Neural cell (in vitro differentiated cells): ENCODE measurements around the gene KRT7.

Source experiments
- EP300 ChIP-seq: fragments of 450-650 bp; conservative IDR thresholded peaks from 2 replicates; pipeline ENCODE4 v1.6.1; 2014; ENCODE audit warnings: antibody characterized with exemption, mild to moderate bottlenecking, moderate library complexity; ENCODE audit not compliant: poor library complexity, severe bottlenecking
- POLR2AphosphoS5 ChIP-seq: IDR thresholded peaks from 2 replicates; pipeline ENCODE4 v1.6.1; 2012
- RAD21 ChIP-seq: fragments of 450-650 bp; conservative IDR thresholded peaks from 2 replicates; pipeline ENCODE4 v1.6.1; 2014; ENCODE audit warnings: antibody characterized with exemption, mild to moderate bottlenecking, moderate library complexity
- TF ChIP-seq, protein P1 (sequence below): fragments of 450-650 bp; IDR thresholded peaks from 2 replicates; pipeline ENCODE4 v1.5.1; 2014; ENCODE audit warnings: antibody characterized with exemption, mild to moderate bottlenecking, moderate library complexity; ENCODE audit not compliant: poor library complexity, severe bottlenecking

DNA sequence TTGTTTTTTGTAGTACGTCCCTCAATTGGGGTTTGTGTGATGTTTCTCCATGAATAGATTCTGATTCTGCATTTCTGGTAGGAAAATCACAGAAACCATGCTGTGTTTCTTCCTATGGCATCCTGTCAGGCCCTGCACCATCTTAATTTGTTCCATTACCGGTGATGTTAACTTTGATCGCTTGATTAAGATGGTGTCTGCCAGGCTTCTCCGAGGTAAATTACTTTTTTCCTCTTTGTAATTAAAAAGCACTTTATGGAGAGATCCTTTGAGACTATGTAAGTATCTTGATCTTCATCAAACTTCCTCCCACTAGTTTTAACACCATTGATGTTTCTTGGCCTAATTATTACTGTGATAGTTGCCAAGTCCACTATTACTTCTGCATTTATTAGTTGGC is 15.0 kb upstream of the KRT7 start:
- TF ChIP-seq POLR2AphosphoS5 (no peak), EP300 (no peak), RAD21 (no peak)
- TF ChIP-seq, protein P1, sequence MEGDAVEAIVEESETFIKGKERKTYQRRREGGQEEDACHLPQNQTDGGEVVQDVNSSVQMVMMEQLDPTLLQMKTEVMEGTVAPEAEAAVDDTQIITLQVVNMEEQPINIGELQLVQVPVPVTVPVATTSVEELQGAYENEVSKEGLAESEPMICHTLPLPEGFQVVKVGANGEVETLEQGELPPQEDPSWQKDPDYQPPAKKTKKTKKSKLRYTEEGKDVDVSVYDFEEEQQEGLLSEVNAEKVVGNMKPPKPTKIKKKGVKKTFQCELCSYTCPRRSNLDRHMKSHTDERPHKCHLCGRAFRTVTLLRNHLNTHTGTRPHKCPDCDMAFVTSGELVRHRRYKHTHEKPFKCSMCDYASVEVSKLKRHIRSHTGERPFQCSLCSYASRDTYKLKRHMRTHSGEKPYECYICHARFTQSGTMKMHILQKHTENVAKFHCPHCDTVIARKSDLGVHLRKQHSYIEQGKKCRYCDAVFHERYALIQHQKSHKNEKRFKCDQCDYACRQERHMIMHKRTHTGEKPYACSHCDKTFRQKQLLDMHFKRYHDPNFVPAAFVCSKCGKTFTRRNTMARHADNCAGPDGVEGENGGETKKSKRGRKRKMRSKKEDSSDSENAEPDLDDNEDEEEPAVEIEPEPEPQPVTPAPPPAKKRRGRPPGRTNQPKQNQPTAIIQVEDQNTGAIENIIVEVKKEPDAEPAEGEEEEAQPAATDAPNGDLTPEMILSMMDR, result no peak
